HFF-Myc (cell line): Measurements from ENCODE around the gene OXT.

ENCODE experiments used
- DNase-seq: peaks from one replicate; pipeline ENCODE4 v3.0.0-alpha.2; 2011; ENCODE audit warnings: low read depth; ENCODE audit errors: extremely low read depth
- H3K4me3 ChIP-seq: replicated peaks from 2 replicates; pipeline ENCODE4 v1.5.1; 2011; ENCODE audit warnings: low read depth, mild to moderate bottlenecking, control low read depth, low read length
- CTCF ChIP-seq: IDR thresholded peaks from 2 replicates; pipeline ENCODE4 v1.5.1; 2012; ENCODE audit warnings: mild to moderate bottlenecking, low read depth, low read length, control low read depth; ENCODE audit errors: missing control alignments

The OXT gene

GRCh38 chr20:3082306-3082951, 11.0 kb downstream of the OXT start:
- no peak for DNase-seq
- TF ChIP-seq CTCF = no peak
- no peak overlapping the region for H3K4me3 ChIP-seq

- DNase-seq = no peak
- no peak overlapping the region for H3K4me3 ChIP-seq
- no peak for TF ChIP-seq CTCF
Observed at GRCh38 chr20:3082955-3083952, 11.8 kb downstream of the OXT start.

DNA sequence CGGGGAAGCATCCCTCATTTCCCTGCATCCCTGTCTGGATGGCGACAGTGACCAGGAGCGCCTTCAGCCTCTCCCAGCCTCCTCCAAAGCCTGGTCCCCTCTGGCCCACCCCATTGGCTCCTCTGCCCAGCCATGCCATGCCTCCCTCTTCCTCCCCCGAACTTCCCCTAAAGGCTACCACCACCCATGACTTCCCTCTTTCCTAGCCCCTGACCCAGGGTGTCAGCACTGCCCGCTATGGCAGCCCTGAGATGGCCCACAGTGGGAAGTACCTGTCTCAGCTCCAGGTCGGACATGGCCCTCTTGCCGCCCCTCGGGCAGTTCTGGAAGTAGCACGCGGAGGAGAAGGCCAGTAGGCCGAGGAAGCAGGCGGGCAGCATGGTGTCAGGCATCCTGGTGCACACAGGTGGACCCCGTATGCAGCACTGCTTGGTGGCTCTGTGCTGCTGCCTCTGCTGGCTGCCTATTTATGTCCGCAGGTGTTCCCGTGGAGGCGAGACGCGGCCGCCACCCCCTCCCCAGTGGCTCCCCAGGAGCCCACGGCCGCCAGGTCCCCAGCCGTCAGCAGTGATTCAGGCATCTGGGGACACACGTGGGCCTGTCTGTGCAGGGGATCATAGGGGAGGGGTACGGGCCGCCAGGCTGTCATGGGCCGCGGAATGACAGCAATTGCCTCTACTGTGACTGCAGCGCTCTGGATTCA, 13.0 kb downstream of the OXT start, which contains the start of gene AVP:
Gene AVP, minus strand, starts transcription at position 442 of the 703 bp plus-strand sequence. Its CDS starts 50 bp downstream, at position 392.
- no peak within 1 kb of the TSS for H3K4me3 ChIP-seq
- no peak for TF ChIP-seq CTCF
- no peak for DNase-seq

DNA sequence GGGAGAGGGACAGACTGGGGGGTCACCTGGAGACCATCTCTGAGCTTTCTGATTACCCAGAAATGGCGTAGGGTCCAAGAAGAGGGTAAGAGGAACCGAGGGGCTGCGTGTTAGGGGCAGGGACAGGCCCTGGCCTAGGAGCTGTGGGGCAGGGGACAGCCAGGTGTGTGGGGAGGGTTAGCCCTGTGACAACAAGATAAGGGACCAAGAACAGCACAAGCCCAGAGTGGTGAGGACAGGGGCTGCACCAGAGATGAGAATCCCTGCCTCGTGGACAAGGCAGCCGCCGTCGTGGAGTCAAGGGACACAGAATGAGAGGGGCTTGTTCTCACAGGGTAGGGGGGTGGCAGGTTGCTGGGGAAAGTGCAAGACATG, 13.6 kb downstream of the OXT start:
- no peak for TF ChIP-seq CTCF
- no peak overlapping the region for H3K4me3 ChIP-seq
- no peak for DNase-seq

DNA sequence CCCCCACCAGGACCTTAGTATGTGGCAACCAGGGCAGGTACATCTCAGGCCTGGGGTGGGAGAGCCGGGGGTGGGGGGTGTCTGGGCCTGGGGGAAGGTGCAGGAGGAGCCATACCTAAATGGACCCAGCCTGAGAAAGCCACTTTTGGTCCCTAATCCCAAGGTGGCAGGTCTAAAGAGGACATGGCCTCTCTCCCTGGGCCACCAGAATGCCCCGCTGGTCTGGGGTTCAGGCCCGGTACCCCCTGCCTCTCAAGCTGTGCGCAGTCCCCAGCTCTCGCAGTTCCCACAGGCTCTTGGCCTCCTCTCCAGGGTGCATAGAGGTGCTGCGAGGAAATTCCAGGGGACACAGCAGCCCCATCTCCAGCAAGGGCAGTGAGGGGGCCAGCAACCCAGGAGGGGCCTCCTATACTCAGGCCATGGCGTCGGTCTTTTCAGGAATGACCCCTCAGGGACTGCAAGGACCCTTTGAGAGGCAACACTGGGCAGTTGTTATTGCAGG, 14.2 kb downstream of the OXT start:
- TF ChIP-seq CTCF = no peak

DNA sequence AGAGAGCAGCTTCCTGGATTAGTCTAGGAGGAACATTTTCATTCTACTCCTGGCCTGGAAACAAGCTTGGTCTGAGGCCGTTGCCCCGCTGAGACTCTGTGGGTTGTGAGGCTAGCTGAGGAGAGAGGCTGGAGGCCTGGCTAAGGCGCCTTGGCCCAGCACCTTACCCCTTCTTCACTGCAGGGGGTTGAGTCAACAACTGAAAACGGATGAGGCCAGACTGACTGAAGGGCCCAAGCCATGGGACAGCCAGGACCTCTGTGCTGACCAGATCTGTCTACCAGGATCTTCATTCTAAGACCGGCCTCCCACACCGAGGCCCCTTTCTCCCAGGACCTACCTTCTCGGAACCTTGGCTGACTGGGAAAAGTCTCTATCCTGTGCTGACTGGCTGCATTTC, 16.6 kb downstream of the OXT start:
- H3K4me3 ChIP-seq = no peak overlapping the region
- no peak for DNase-seq
- no peak for TF ChIP-seq CTCF

More for the DNA sequence above, 14.2 kb downstream of the OXT start:
- no peak for DNase-seq
- no peak overlapping the region for H3K4me3 ChIP-seq
